Fibroblast of lung (primary cell): ENCODE results near the gene BIRC5. TPM values are rescaled to one million over a fixed set of nuclear protein-coding genes. Genes with fewer than 3 reads are reported as not detected.

Experiments
- DNase-seq, 2 donors: peaks; one replicate each; pipeline versions ENCODE4 v3.0.0 to v3.0.0-alpha.2; 2010; ENCODE audit warnings: low read depth in 2 of 2
- H2AFZ ChIP-seq: 2 replicates; pipeline ENCODE4 v1.5.1; 2012; ENCODE audit warnings: low read length, control low read depth, inconsistent platforms
- H3K27ac ChIP-seq: 2 replicates; pipeline ENCODE4 v1.5.1; 2011; ENCODE audit warnings: low read length, control low read depth; ENCODE audit not compliant: insufficient read depth
- H3K27me3 ChIP-seq: 2 replicates; pipeline ENCODE4 v1.5.1; 2011; ENCODE audit warnings: mild to moderate bottlenecking, low read length; ENCODE audit not compliant: control insufficient read depth, insufficient read depth
- H3K36me3 ChIP-seq: 2 replicates; pipeline ENCODE4 v1.5.1; 2011; ENCODE audit warnings: low read length; ENCODE audit not compliant: control insufficient read depth, insufficient read depth
- H3K4me1 ChIP-seq: 2 replicates; pipeline ENCODE4 v1.5.1; 2011; ENCODE audit warnings: low read length; ENCODE audit not compliant: control insufficient read depth, insufficient read depth; ENCODE audit errors: extremely low read depth
- H3K4me2 ChIP-seq: 2 replicates; pipeline ENCODE4 v1.5.1; 2011; ENCODE audit warnings: low read length, control low read depth; ENCODE audit not compliant: insufficient read depth; ENCODE audit errors: extremely low read depth
- H3K4me3 ChIP-seq, 4 experiments: fragments of 200-600 bp in 1 of 4; sonication (generic) in 1 of 4; replicated peaks in 1 of 4; 2 replicates each; pipeline ENCODE4 v1.5.1; 2011 to 2016; ENCODE audit warnings: low read length in 4 of 4, low read depth in 3 of 4, mild to moderate bottlenecking in 3 of 4, control low read depth in 2 of 4, inconsistent platforms in 1 of 4, mixed read lengths in 1 of 4; ENCODE audit not compliant: insufficient read depth in 1 of 4; ENCODE audit errors: control extremely low read depth in 1 of 4
- H3K79me2 ChIP-seq: 2 replicates; pipeline ENCODE4 v1.5.1; 2012; ENCODE audit warnings: mild to moderate bottlenecking, low read length, inconsistent platforms; ENCODE audit not compliant: control insufficient read depth, insufficient read depth
- H3K9ac ChIP-seq: 2 replicates; pipeline ENCODE4 v1.5.1; 2011; ENCODE audit warnings: mild to moderate bottlenecking, low read length, control low read depth; ENCODE audit not compliant: insufficient read depth
- H3K9me3 ChIP-seq: 2 replicates; pipeline ENCODE4 v1.5.1; 2012; ENCODE audit warnings: low read depth, low read length; ENCODE audit not compliant: control insufficient read depth, insufficient read depth
- H4K20me1 ChIP-seq: 2 replicates; pipeline ENCODE4 v1.5.1; 2011; ENCODE audit warnings: low read length; ENCODE audit not compliant: control insufficient read depth, insufficient read depth; ENCODE audit errors: extremely low read depth
- CTCF ChIP-seq, 2 donors: IDR thresholded peaks in 1 of 2; conservative IDR thresholded peaks in 1 of 2; 1 replicate in 1 of 2; 2 replicates in 1 of 2; pipeline ENCODE4 v1.5.1; 2011 to 2012; ENCODE audit warnings: low read length in 2 of 2, control low read depth in 1 of 2, inconsistent platforms in 1 of 2, low read depth in 1 of 2, mild to moderate bottlenecking in 1 of 2
- EZH2 ChIP-seq: IDR thresholded peaks from 2 replicates; pipeline ENCODE4 v1.5.1; 2012; ENCODE audit warnings: low read length, control low read depth, mild to moderate bottlenecking; ENCODE audit errors: missing control alignments
- polyA plus RNA-seq, 2 donors: library from polyadenylated mRNA; depleted of rRNA in 1 of 2; stranded (reverse) in 1 of 2; unstranded in 1 of 2; fragments of >200 nt; gene quantifications; 2 replicates each; pipeline ENCODE4 v1.2.1, GENCODE V29; 2011 to 2012; ENCODE audit warnings: missing spikeins in 1 of 2
- total RNA-seq: library from RNA; depleted of rRNA; stranded (reverse); fragments of >200 nt; gene quantifications from 2 replicates; pipeline ENCODE4 v1.2.1, GENCODE V29; 2014

BIRC5 gene
- total and polyA plus RNA-seq, 2 donors (not counting 1 experiment from before 2014, with no cell fraction given), result 11.1 to 28.6 TPM

- DNase-seq, result no peak
- H3K27me3 ChIP-seq, result no peaks in the 10 kb centered on the region
- no peak overlapping the region for H3K4me3 ChIP-seq
- H3K4me1 ChIP-seq, result peaks cover 4% of the 10 kb centered on the region
- no peak overlapping the region for H3K9ac ChIP-seq
- peak overlapping the region; percentile 51 for H3K4me2 ChIP-seq
- H2AFZ ChIP-seq, result peak overlapping the region; percentile 33
- H3K79me2 ChIP-seq, result peaks cover 6% of the 10 kb centered on the region
- no peaks in the 10 kb centered on the region for H4K20me1 ChIP-seq
- no peaks in the 10 kb centered on the region for H3K9me3 ChIP-seq
- TF ChIP-seq CTCF (conservative IDR thresholded peaks at IDR 0.05 in 1 of 2, IDR thresholded peaks at IDR 0.05 in 1 of 2; ENCODE audit: low read depth in 1 of 2, low read length in 2 of 2), result no peak
- TF ChIP-seq EZH2, result no peak
- peaks cover 6% of the 10 kb centered on the region for H3K36me3 ChIP-seq
- H3K27ac ChIP-seq, result no peak overlapping the region
Observed at GRCh38 chr17:78183916-78184315, 30.1 kb upstream of the BIRC5 start.

- Histone ChIP-seq H3K27ac (no peak overlapping the region), H3K36me3 (peaks cover 6% of the 10 kb centered on the region), H3K9ac (no peak overlapping the region), H2AFZ (peak overlapping the region; percentile 33), H3K79me2 (peaks cover 6% of the 10 kb centered on the region), H4K20me1 (no peaks in the 10 kb centered on the region), H3K4me3 (no peak overlapping the region), H3K4me1 (peaks cover 4% of the 10 kb centered on the region), H3K27me3 (no peaks in the 10 kb centered on the region), H3K4me2 (peak overlapping the region; percentile 51), H3K9me3 (no peaks in the 10 kb centered on the region)
- DNase-seq, result no peak
- TF ChIP-seq CTCF (conservative IDR thresholded peaks at IDR 0.05 in 1 of 2, IDR thresholded peaks at IDR 0.05 in 1 of 2; ENCODE audit: low read depth in 1 of 2, low read length in 2 of 2) (no peak), EZH2 (no peak)
Observed at GRCh38 chr17:78184351-78184750, 29.7 kb upstream of the BIRC5 start.

- no peak overlapping the region for H3K27ac ChIP-seq
- no peak for TF ChIP-seq CTCF (conservative IDR thresholded peaks at IDR 0.05 in 1 of 2, IDR thresholded peaks at IDR 0.05 in 1 of 2; ENCODE audit: low read depth in 1 of 2, low read length in 2 of 2)
- no peak for TF ChIP-seq EZH2
- no peak overlapping the region for H3K9ac ChIP-seq
- no peaks in the 10 kb centered on the region for H3K27me3 ChIP-seq
- H3K36me3 ChIP-seq, result peaks cover 6% of the 10 kb centered on the region
- H3K4me3 ChIP-seq, result no peak overlapping the region
- peaks cover 4% of the 10 kb centered on the region for H3K4me1 ChIP-seq
- H3K79me2 ChIP-seq, result peaks cover 6% of the 10 kb centered on the region
- H2AFZ ChIP-seq, result no peak overlapping the region
- H3K9me3 ChIP-seq, result no peaks in the 10 kb centered on the region
- DNase-seq, result no peak
- no peaks in the 10 kb centered on the region for H4K20me1 ChIP-seq
- H3K4me2 ChIP-seq, result peak overlapping the region; percentile 35
Observed at GRCh38 chr17:78184868-78185267, 29.2 kb upstream of the BIRC5 start.
